Stimulated activated naive B cell treated with anti-CD40 and anti-IgM and Interleukin-4, amounts not matched to agents 10 μg/mL and 1 μg/mL and 100 μg/mL, for 72 hours (primary cell): Measurements from ENCODE around the gene REM2.
A peak's percentile ranks its signal among the peaks of the same experiment; 100 is the strongest.
"Not testable (repeated sequence)": the region's sequence is repeated elsewhere in the genome, so short reads cannot be mapped to it uniquely, and the experiment has no call there.

Experiments
- ATAC-seq, 2 donors: fragments of 150-1000 bp; cut with Tn5 transposase; replicated peaks; 2 replicates each; pipeline ENCODE4 v1.10.0; 2021; ENCODE audit warnings: moderate library complexity in 1 of 2
- DNase-seq: peaks from one replicate; pipeline ENCODE4 v3.0.0; 2021
- H3K27ac Mint-ChIP-seq: one replicate; pipeline ENCODE4 v1.8.0; 2022; ENCODE audit warnings: mild to moderate bottlenecking, mixed read lengths
- H3K27me3 Mint-ChIP-seq, 2 donors: one replicate each; pipeline ENCODE4 v1.8.0; 2022; ENCODE audit warnings: mixed read lengths in 2 of 2
- H3K36me3 Mint-ChIP-seq, 2 donors: one replicate each; pipeline ENCODE4 v1.8.0; 2022; ENCODE audit warnings: mixed read lengths in 2 of 2, mild to moderate bottlenecking in 1 of 2
- H3K4me1 Mint-ChIP-seq, 2 donors: one replicate each; pipeline ENCODE4 v1.8.0; 2022; ENCODE audit warnings: mixed read lengths in 2 of 2, mild to moderate bottlenecking in 1 of 2
- H3K4me3 Mint-ChIP-seq, 2 donors: one replicate each; pipeline ENCODE4 v1.8.0; 2022; ENCODE audit warnings: mild to moderate bottlenecking in 2 of 2, mixed read lengths in 2 of 2, moderate library complexity in 1 of 2
- H3K9me3 Mint-ChIP-seq, 2 donors: one replicate each; pipeline ENCODE4 v1.8.0; 2022; ENCODE audit warnings: mixed read lengths in 2 of 2, mild to moderate bottlenecking in 1 of 2

REM2 gene

DNA sequence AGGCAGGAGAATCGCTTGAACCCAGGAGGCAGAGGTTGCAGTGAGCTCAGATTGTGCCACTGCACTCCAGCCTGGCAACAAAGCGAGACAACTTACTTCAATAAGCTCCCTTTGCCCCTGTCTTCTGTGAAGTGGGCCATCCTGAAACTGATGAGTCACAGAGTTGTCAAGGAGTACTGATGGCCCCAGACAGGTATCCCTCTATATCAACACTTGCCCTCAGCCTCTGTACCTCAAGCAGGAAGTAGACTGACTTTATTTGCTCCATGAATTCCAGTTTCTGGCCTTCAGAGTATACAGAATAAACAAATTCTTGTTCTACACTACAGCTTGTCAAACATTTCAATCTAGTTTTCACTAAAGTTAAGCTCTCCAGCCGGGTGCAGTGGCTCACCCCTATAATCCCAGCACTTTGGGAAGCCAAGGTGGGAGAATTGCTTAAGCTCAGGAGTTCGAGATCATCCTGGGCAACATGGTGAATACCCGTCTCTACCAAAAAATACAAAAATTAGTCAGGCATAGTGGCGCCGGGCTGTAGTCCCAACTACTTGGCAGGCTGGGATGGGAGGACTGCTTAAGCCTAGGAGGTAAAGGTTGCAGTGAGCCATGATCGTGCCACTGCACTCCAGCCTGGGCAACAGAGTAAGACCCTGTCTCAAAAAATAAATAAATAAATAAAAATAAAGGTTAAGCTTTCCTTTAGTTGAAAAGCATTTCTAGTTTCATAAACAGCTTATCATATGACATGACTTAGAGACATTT lies 27.9 kb upstream of the REM2 start:
- H3K9me3 Mint-ChIP-seq = no peaks in the 10 kb centered on the region
- peaks cover 6 to 15% of the 10 kb centered on the region in 2 donors for H3K4me1 Mint-ChIP-seq
- no peak overlapping the region for H3K4me3 Mint-ChIP-seq
- DNase-seq (no peak), ATAC-seq (no peak)
- H3K36me3 Mint-ChIP-seq = peaks cover 2 to 3% of the 10 kb centered on the region in 2 donors
- no peak overlapping the region for H3K27ac Mint-ChIP-seq
- no peaks in the 10 kb centered on the region for H3K27me3 Mint-ChIP-seq

GRCh38 chr14:22856428-22856827 lies 26.6 kb upstream of the REM2 start:
- ATAC-seq (no peak), DNase-seq (no peak)
- H3K4me3 Mint-ChIP-seq = no peak overlapping the region
- H3K9me3 Mint-ChIP-seq = no peaks in the 10 kb centered on the region
- H3K4me1 Mint-ChIP-seq = peaks cover 6 to 15% of the 10 kb centered on the region in 2 donors
- H3K27me3 Mint-ChIP-seq = no peaks in the 10 kb centered on the region
- H3K36me3 Mint-ChIP-seq = peaks cover 2 to 3% of the 10 kb centered on the region in 2 donors
- H3K27ac Mint-ChIP-seq = no peak overlapping the region

GRCh38 chr14:22860377-22860776 lies 22.6 kb upstream of the REM2 start:
- not testable (repeated sequence) for H3K27me3 Mint-ChIP-seq, H3K9me3 Mint-ChIP-seq, H3K4me1 Mint-ChIP-seq, ATAC-seq, H3K27ac Mint-ChIP-seq, H3K36me3 Mint-ChIP-seq, H3K4me3 Mint-ChIP-seq, DNase-seq

DNA sequence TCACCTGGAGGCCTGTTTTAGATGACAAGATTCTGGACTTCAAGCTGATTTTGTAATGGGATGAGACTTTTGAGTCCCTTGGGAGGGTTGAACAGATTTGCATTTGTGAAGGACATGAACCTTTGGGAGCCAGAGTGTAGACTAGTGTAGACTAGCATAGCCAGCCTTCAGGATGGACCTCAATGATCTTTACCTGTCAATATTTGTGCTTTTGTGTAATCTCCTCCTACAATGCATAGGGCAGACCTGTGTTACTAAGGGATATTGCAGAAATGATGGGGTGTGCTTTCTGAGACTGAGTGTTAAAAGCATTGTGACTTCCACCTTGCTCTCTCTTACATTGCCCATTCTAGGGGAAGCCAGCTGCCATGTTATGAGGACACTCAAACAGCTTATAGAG lies 21.4 kb upstream of the REM2 start:
- no peak for DNase-seq
- peaks cover 1 to 6% of the 10 kb centered on the region in 2 donors for H3K4me1 Mint-ChIP-seq
- peak overlapping the region; percentile 51 for H3K27ac Mint-ChIP-seq
- H3K36me3 Mint-ChIP-seq = peaks cover 0 to 1% of the 10 kb centered on the region in 2 donors
- H3K27me3 Mint-ChIP-seq = no peaks in the 10 kb centered on the region
- no peak for ATAC-seq
- no peaks in the 10 kb centered on the region for H3K9me3 Mint-ChIP-seq
- no peak overlapping the region for H3K4me3 Mint-ChIP-seq

GRCh38 chr14:22864979-22865378 lies 18.0 kb upstream of the REM2 start:
- Mint-ChIP-seq H3K4me1 (peaks cover under 1 to 1% of the 10 kb centered on the region in 2 donors), H3K4me3 (no peak overlapping the region), H3K36me3 (peaks cover 0 to 1% of the 10 kb centered on the region in 2 donors), H3K27ac (no peak overlapping the region), H3K27me3 (no peaks in the 10 kb centered on the region), H3K9me3 (no peaks in the 10 kb centered on the region)
- ATAC-seq (no peak), DNase-seq (no peak)

DNA sequence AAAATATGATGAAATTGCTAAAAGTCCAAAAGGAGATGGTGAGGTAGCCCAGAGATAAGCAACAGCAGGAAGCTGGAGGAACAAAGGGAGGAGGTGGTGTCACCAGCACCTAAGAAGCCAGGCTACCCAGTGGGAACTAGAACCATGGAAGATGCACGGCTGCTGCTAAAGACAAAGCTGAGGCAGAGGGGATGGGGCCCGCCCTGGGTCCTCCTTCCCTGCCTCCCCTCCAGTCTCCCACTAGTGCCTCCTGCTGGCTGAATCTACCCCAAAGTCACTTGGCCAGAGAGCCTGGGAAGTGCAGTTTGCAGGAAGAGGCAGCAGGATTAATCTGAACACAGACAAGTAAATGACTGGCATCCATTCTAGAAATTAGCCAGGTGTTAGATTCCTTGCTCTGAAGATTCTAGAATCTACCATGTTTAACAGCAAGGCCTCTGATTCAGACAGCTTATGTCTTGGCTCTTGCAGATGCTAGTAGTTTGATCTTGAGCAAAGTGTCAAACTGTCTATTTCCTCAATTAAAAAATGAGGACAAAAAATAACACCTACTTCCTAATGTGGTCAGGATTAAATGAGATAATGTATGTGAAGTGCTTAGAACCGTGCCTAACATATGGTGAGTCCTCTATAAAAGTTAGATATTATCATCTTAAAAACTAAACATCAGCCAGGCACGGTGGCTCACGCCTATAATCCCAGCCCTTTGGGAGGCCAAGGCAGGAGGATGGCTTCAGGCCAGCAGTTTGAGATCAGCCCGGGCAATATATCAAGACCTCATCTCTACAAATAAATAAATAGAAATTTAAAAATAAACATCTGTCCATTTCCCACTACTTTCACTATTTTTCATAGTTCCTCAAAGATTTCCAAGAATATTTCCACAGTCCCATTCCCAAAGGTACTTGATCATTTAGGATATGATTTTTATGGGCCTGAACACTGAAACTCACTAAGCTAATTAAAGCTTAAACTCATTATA lies 17.3 kb upstream of the REM2 start:
- DNase-seq (no peak), ATAC-seq (no peak)
- Mint-ChIP-seq H3K27me3 (no peaks in the 10 kb centered on the region), H3K4me1 (peaks cover 2 to 5% of the 10 kb centered on the region in 2 donors), H3K9me3 (no peaks in the 10 kb centered on the region), H3K4me3 (no peak overlapping the region), H3K27ac (no peak overlapping the region), H3K36me3 (peaks cover 0 to 1% of the 10 kb centered on the region in 2 donors)

DNA sequence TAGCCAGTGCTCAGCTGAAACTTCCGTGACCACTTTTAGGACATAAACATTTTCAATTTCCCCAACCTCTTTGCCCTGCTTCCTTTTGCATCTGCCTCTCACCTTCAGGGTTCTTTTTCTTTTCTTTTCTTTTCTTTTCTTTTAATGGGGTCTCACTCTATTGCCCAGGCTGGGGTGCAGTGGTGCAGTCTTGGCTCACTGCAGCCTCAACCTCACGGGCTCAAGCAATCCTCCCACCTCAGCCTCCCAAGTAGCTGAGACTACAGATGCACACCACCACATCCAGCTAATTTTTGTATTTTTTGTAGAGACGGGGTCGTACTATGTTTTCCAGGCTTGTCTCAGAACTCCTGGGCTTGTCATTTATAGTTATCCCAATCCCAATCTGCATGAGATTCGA lies 16.1 kb upstream of the REM2 start:
- Mint-ChIP-seq H3K4me1 (peaks cover 4 to 5% of the 10 kb centered on the region in 2 donors), H3K27ac (no peak overlapping the region), H3K9me3 (no peaks in the 10 kb centered on the region), H3K27me3 (no peaks in the 10 kb centered on the region), H3K36me3 (peaks cover 0 to 1% of the 10 kb centered on the region in 2 donors), H3K4me3 (no peak overlapping the region)
- ATAC-seq (no peak), DNase-seq (no peak)

DNA sequence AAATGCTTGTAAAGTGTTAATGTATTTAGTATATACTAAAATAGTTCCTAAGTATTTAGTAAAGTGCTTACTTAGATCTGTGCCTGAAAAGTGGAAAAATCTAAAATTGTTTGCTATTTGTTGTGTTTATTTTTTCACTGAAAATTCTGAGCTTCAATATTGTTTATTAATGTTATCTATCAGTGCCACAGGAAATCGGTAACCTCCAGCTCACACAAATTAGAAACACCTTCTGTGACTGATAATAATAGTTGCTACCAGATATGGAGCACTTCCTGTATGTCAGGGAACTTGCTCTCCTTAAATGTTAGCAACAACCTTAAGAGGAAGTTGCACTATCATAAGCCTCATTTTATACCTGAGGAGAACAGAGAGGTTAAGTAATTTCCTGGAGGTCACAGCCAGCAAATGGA lies 12.2 kb upstream of the REM2 start:
- H3K9me3 Mint-ChIP-seq = no peaks in the 10 kb centered on the region
- ATAC-seq = peak; percentile 70 to 73
- peaks cover 19 to 20% of the 10 kb centered on the region in 2 donors for H3K36me3 Mint-ChIP-seq
- H3K27ac Mint-ChIP-seq = peak overlapping the region; percentile 96
- H3K4me1 Mint-ChIP-seq = peaks cover 15 to 34% of the 10 kb centered on the region in 2 donors
- peak overlapping the region; percentile 90 to 91 for H3K4me3 Mint-ChIP-seq
- DNase-seq = no peak
- H3K27me3 Mint-ChIP-seq = no peaks in the 10 kb centered on the region

- Mint-ChIP-seq H3K4me3 (peak within 1 kb of the TSS; percentile 90 to 91), H3K4me1 (peaks cover 17 to 40% of the 10 kb centered on the region in 2 donors), H3K27ac (peak within 1 kb of the TSS; percentile 96), H3K9me3 (no peaks in the 10 kb centered on the region), H3K36me3 (peaks cover 23 to 25% of the 10 kb centered on the region in 2 donors), H3K27me3 (no peaks in the 10 kb centered on the region)
- DNase-seq (peak; percentile 90), ATAC-seq (peak; percentile 86 to 89)
These were observed 11.6 kb upstream of the REM2 start, which contains the start of gene LRP10 for GRCh38 chr14:22871224-22872032. LRP10 (plus strand) TSS chr14:22871740; CDS start chr14:22872304, 564 bp downstream.

GRCh38 chr14:22872033-22872832 lies 10.8 kb upstream of the REM2 start:
- H3K4me3 Mint-ChIP-seq = peak overlapping the region; percentile 90 to 91
- H3K36me3 Mint-ChIP-seq = peaks cover 27 to 29% of the 10 kb centered on the region in 2 donors
- ATAC-seq (peak; percentile 35 to 38), DNase-seq (peak; percentile 53)
- H3K9me3 Mint-ChIP-seq = no peaks in the 10 kb centered on the region
- no peaks in the 10 kb centered on the region for H3K27me3 Mint-ChIP-seq
- peaks cover 16 to 41% of the 10 kb centered on the region in 2 donors for H3K4me1 Mint-ChIP-seq
- peak overlapping the region; percentile 96 for H3K27ac Mint-ChIP-seq

DNA sequence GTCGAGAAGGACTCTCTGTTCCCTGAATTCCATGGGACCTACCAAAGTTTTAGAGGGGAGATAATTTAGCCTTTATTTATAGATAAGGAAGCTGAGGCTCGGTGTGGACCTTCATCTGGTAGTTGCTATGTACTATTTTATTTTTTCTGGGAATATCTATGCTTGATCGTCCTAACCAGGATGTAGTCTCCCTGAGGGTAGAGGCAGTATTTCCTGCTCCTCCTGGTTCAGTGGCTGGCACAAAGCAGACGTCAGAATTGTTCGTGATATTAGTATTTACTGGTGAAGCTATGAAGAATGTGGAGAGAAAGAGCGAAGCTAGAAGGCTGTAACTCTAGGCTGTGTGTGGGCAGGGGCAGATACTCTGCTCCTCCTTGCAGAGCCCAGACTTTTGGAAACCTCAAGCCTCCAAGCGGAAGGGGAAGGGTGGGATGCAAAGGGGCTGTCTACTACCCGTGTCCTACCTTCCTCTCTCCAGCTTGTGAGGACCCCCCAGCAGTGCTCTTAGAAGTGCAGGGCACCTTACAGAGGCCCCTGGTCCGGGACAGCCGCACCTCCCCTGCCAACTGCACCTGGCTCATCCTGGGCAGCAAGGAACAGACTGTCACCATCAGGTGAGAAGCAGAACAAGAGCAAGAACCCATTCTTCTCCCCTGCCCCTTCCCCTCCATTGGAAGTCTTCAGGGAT lies 10.0 kb upstream of the REM2 start:
- Mint-ChIP-seq H3K4me3 (peak overlapping the region; percentile 90 to 91), H3K36me3 (peaks cover 33 to 36% of the 10 kb centered on the region in 2 donors), H3K4me1 (peaks cover 16 to 41% of the 10 kb centered on the region in 2 donors), H3K27me3 (no peaks in the 10 kb centered on the region), H3K9me3 (no peaks in the 10 kb centered on the region), H3K27ac (peak overlapping the region; percentile 93)
- no peak for DNase-seq
- ATAC-seq = no peak

DNA sequence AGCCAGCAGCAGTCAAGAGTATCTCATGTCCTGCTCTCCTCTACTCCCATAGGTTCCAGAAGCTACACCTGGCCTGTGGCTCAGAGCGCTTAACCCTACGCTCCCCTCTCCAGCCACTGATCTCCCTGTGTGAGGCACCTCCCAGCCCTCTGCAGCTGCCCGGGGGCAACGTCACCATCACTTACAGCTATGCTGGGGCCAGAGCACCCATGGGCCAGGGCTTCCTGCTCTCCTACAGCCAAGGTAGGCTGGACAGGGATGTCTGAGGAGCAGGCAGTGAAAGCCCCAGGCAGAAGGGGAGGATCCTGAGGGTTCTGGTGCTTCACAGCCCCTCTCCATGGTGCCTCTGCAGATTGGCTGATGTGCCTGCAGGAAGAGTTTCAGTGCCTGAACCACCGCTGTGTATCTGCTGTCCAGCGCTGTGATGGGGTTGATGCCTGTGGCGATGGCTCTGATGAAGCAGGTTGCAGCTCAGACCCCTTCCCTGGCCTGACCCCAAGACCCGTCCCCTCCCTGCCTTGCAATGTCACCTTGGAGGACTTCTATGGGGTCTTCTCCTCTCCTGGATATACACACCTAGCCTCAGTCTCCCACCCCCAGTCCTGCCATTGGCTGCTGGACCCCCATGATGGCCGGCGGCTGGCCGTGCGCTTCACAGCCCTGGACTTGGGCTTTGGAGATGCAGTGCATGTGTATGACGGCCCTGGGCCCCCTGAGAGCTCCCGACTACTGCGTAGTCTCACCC lies 7.8 kb upstream of the REM2 start:
- Mint-ChIP-seq H3K27ac (peak overlapping the region; percentile 75), H3K4me1 (peaks cover 23 to 39% of the 10 kb centered on the region in 2 donors), H3K4me3 (no peak overlapping the region), H3K36me3 (peaks cover 45 to 56% of the 10 kb centered on the region in 2 donors), H3K9me3 (no peaks in the 10 kb centered on the region), H3K27me3 (no peaks in the 10 kb centered on the region)
- ATAC-seq (no peak), DNase-seq (no peak)
